Peyer's patch (tissue), 4 donors: ENCODE measurements around the gene PPP3R2.

ENCODE experiments used
- CTCF ChIP-seq, 6 experiments: fragments of 450-650 bp in 4 of 6; fragments of 200-600 bp in 2 of 6; sonication (generic) in 1 of 6; IDR thresholded peaks; one replicate each; pipeline ENCODE4 v1.5.1; 2017 to 2019; ENCODE audit warnings: antibody characterized with exemption in 6 of 6, mild to moderate bottlenecking in 3 of 6, moderate library complexity in 1 of 6
- POLR2A ChIP-seq, 2 donors: fragments of 450-650 bp; IDR thresholded peaks; one replicate each; pipeline ENCODE4 v1.5.1; 2017; ENCODE audit warnings: antibody characterized with exemption in 2 of 2, mild to moderate bottlenecking in 2 of 2, moderate library complexity in 2 of 2

- TF ChIP-seq POLR2A (IDR thresholded peaks at IDR 0.05) (no peak), CTCF (IDR thresholded peaks at IDR 0.05) (no peak)
These were observed 37.1 kb upstream of the PPP3R2 start for GRCh38 chr9:101631892-101632291.
